Sigmoid colon (tissue), 7 donors: ENCODE results near the gene USP34. TPM values are rescaled to one million over a fixed set of nuclear protein-coding genes. Genes with fewer than 3 reads are reported as not detected.
A peak's percentile ranks its signal among the peaks of the same experiment; 100 is the strongest.

Experiments
- DNase-seq: peaks from one replicate; pipeline ENCODE4 v3.0.0-alpha.2; 2019
- H3K27ac ChIP-seq, 4 donors: fragments of 200-600 bp; sonication (generic); one replicate each; pipeline ENCODE4 v1.5.1; 2016 to 2019; ENCODE audit warnings: mild to moderate bottlenecking in 1 of 4
- H3K27me3 ChIP-seq, 3 donors: fragments of 200-600 bp; sonication (generic); one replicate each; pipeline ENCODE4 v1.5.1; 2019; ENCODE audit warnings: mild to moderate bottlenecking in 1 of 3
- H3K36me3 ChIP-seq, 4 donors: fragments of 200-600 bp; sonication (generic); one replicate each; pipeline ENCODE4 v1.5.1; 2016 to 2019
- H3K4me1 ChIP-seq, 4 donors: fragments of 200-600 bp; sonication (generic); one replicate each; pipeline ENCODE4 v1.5.1; 2017 to 2019
- H3K4me3 ChIP-seq, 4 donors: fragments of 200-600 bp; sonication (generic); one replicate each; pipeline ENCODE4 v1.5.1; 2017 to 2019; ENCODE audit warnings: mild to moderate bottlenecking in 2 of 4, moderate library complexity in 1 of 4
- H3K9me3 ChIP-seq, 4 donors: fragments of 200-600 bp in 3 of 4; sonication (generic) in 3 of 4; one replicate each; pipeline versions ENCODE4 v1.5.1 to v1.6.1; 2013 to 2019
- CTCF ChIP-seq, 4 experiments: fragments of 450-650 bp in 3 of 4; fragments of 200-600 bp in 1 of 4; IDR thresholded peaks; one replicate each; pipeline ENCODE4 v1.5.1; 2016 to 2019; ENCODE audit warnings: antibody characterized with exemption in 4 of 4, mild to moderate bottlenecking in 3 of 4, moderate library complexity in 2 of 4
- EP300 ChIP-seq, 4 donors: sonication (generic); formaldehyde crosslinking; IDR thresholded peaks; one replicate each; pipeline ENCODE4 v1.6.1; 2017; ENCODE audit warnings: antibody characterized with exemption in 4 of 4
- POLR2A ChIP-seq, 2 donors: fragments of 450-650 bp; IDR thresholded peaks; one replicate each; pipeline ENCODE4 v1.6.1; 2016; ENCODE audit warnings: antibody characterized with exemption in 2 of 2, mild to moderate bottlenecking in 2 of 2, moderate library complexity in 2 of 2
- POLR2AphosphoS5 ChIP-seq, 4 donors: sonication (generic); formaldehyde crosslinking; IDR thresholded peaks; one replicate each; pipeline ENCODE4 v1.6.1; 2017; ENCODE audit warnings: antibody characterized with exemption in 4 of 4
- WGBS, 2 donors: extraction: QIAGEN DNeasy Blood & Tissue Kit; methylation state at CpG; one replicate each; pipeline ENCODE4 v1.1.7; 2013; 5-methylcytosine and 5-hydroxymethylcytosine counted together
- intact Hi-C: fragments of 100-400 bp; cut with DNase I; formaldehyde crosslinking; loops from one replicate; pipeline ENCODE4 v1.15.1; 2023
- polyA plus RNA-seq, 3 donors: library from polyadenylated mRNA; stranded (reverse); fragments of 200-250 nt; gene quantifications; one replicate each; pipeline ENCODE4 v1.2.3, GENCODE V29; 2013
- total RNA-seq, 4 donors: library from RNA; depleted of rRNA; stranded (reverse); fragments of >200 nt; gene quantifications; one replicate each; pipeline ENCODE4 v1.1.0, GENCODE V29; 2016
- donor health status: healthy with polysubstance abuse.
- donor health status: Bipolar disorder and iron deficiency.
- donor health status: healthy.

The USP34 gene
- total and polyA plus RNA-seq, 7 donors: 23.6 to 158 (median 135) TPM

DNA sequence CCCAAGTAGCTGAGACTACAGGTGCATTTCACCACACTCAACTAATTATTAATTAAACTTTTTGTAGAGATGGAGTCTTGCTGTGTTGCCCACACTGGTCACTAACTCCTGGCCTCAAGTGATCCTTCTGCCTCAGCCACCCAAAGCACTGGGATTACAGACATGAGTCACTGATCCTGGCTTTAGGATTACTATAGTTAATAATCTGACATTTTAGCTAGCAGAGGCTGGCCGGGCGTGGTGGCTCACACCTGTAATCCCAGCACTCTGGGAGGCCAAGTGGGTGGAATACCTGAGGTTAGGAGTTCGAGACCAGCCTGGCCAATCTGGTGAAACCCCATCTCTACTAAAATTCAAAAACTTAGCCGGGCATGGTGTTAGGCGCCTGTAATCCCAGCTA, 39.5 kb downstream of the USP34 start:
- DNase-seq: no peak
- WGBS, 2 donors: 96 to 97% methylated on average over 5 of the region's 5 CpGs
- TF ChIP-seq POLR2AphosphoS5 (IDR thresholded peaks at IDR 0.05) (no peak), CTCF (IDR thresholded peaks at IDR 0.05) (no peak), EP300 (IDR thresholded peaks at IDR 0.05) (no peak), POLR2A (IDR thresholded peaks at IDR 0.05) (no peak)
- Histone ChIP-seq H3K27me3 (no peaks in the 10 kb centered on the region), H3K4me3 (no peak overlapping the region), H3K27ac (no peak overlapping the region), H3K36me3 (no peaks in the 10 kb centered on the region), H3K4me1 (peaks cover 0 to 42% (median 19%) of the 10 kb centered on the region in 4 donors), H3K9me3 (no peaks in the 10 kb centered on the region)
- intact Hi-C loops: no loop called here

DNA sequence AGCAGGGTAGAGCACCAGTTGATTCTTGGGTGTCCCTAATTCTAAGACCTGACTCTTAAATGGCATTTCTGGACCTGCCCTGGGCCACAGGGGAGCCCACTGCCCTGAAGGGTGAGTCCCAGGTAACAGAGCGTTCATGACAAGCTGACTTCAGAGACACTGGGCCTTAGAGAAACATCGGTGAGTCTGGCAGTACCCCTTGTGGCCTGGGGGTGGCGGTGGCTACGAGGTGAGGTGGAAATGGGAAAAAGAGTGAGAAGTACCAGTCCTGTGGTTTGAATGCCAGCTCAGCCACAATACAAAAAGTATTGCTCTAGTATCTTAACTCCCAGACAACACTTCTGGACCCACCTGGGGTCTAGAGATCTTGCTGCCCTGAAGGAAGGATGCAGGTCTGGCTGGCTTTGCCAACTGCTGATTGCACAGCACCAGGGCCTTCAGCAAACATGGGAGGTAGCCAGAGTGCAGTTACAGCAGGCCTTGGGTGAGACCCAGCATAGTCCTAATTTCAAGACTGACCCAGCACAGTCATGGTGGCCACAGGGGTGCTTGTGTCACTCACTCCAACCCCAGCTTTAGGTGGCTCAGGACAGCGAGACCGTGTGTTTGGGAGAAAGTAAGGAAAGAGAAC, 44.5 kb downstream of the USP34 start:
- H3K27me3 ChIP-seq: no peaks in the 10 kb centered on the region
- TF ChIP-seq POLR2AphosphoS5 (IDR thresholded peaks at IDR 0.05): no peak
- TF ChIP-seq CTCF (IDR thresholded peaks at IDR 0.05): peak in 2 of 4 experiments; percentile 31 to 39
- H3K27ac ChIP-seq: no peak overlapping the region
- intact Hi-C loops: no loop called here
- no peak overlapping the region for H3K4me3 ChIP-seq
- peaks cover 0 to 35% (median 20%) of the 10 kb centered on the region in 4 donors for H3K4me1 ChIP-seq
- no peaks in the 10 kb centered on the region for H3K36me3 ChIP-seq
- 44 to 50% methylated on average over 6 of the region's 6 CpGs for WGBS, 2 donors
- DNase-seq: no peak
- H3K9me3 ChIP-seq: no peaks in the 10 kb centered on the region

- DNase-seq: no peak
- no peak overlapping the region for H3K4me3 ChIP-seq
- H3K36me3 ChIP-seq: no peaks in the 10 kb centered on the region
- H3K9me3 ChIP-seq: no peaks in the 10 kb centered on the region
- H3K27ac ChIP-seq: no peak overlapping the region
- H3K27me3 ChIP-seq: no peaks in the 10 kb centered on the region
- intact Hi-C loops: no loop called here
- peaks cover 0 to 40% (median 24%) of the 10 kb centered on the region in 4 donors for H3K4me1 ChIP-seq
- TF ChIP-seq CTCF (IDR thresholded peaks at IDR 0.05): no peak
- TF ChIP-seq EP300 (IDR thresholded peaks at IDR 0.05): no peak
- TF ChIP-seq POLR2A (IDR thresholded peaks at IDR 0.05): no peak
- WGBS, 2 donors: 89 to 90% methylated on average over 6 of the region's 6 CpGs
Observed at GRCh38 chr2:61425605-61426155, 45.2 kb downstream of the USP34 start.

GRCh38 chr2:61423714-61424113, 47.2 kb downstream of the USP34 start:
- Histone ChIP-seq H3K36me3 (no peaks in the 10 kb centered on the region), H3K4me3 (no peak overlapping the region), H3K4me1 (peaks cover 0 to 41% (median 24%) of the 10 kb centered on the region in 4 donors), H3K27ac (no peak overlapping the region), H3K9me3 (no peaks in the 10 kb centered on the region), H3K27me3 (no peaks in the 10 kb centered on the region)
- 49 to 63% methylated on average over 3 of the region's 3 CpGs for WGBS, 2 donors
- no peak for TF ChIP-seq CTCF (IDR thresholded peaks at IDR 0.05)
- no peak for TF ChIP-seq EP300 (IDR thresholded peaks at IDR 0.05)
- TF ChIP-seq POLR2AphosphoS5 (IDR thresholded peaks at IDR 0.05): no peak
- no peak for TF ChIP-seq POLR2A (IDR thresholded peaks at IDR 0.05)
- intact Hi-C loops: no loop called here
- DNase-seq: no peak

- Histone ChIP-seq H3K36me3 (no peaks in the 10 kb centered on the region), H3K4me1 (peaks cover 0 to 37% (median 19%) of the 10 kb centered on the region in 4 donors), H3K27me3 (no peaks in the 10 kb centered on the region), H3K9me3 (no peaks in the 10 kb centered on the region), H3K4me3 (no peak overlapping the region), H3K27ac (no peak overlapping the region)
- no peak for DNase-seq
- intact Hi-C loops: no loop called here
- TF ChIP-seq POLR2AphosphoS5 (IDR thresholded peaks at IDR 0.05): no peak
- TF ChIP-seq POLR2A (IDR thresholded peaks at IDR 0.05): no peak
- no peak for TF ChIP-seq EP300 (IDR thresholded peaks at IDR 0.05)
- TF ChIP-seq CTCF (IDR thresholded peaks at IDR 0.05): no peak
- WGBS, 2 donors: 85 to 90% methylated on average over 9 of the region's 9 CpGs
Observed at GRCh38 chr2:61421611-61422010, 49.3 kb downstream of the USP34 start.
